NB4 (cell line): Measurements from ENCODE around the gene FAM193B.

Experiments
- DNase-seq: peaks from one replicate; pipeline ENCODE4 v3.0.0; 2010; ENCODE audit warnings: low read depth
- H3K4me3 ChIP-seq: one replicate; pipeline ENCODE4 v1.5.1; 2011; ENCODE audit warnings: mild to moderate bottlenecking, low read depth, low read length, moderate library complexity
- CTCF ChIP-seq: IDR thresholded peaks from one replicate; pipeline ENCODE4 v1.5.1; 2012; ENCODE audit warnings: low read depth, low read length
- MYC ChIP-seq: IDR thresholded peaks from 2 replicates; pipeline ENCODE4 v1.6.1; 2011; ENCODE audit warnings: low read depth, low read length
- POLR2A ChIP-seq: IDR thresholded peaks from 2 replicates; pipeline ENCODE4 v1.6.1; 2011; ENCODE audit warnings: mild to moderate bottlenecking; ENCODE audit not compliant: insufficient read length; ENCODE audit errors: extremely low read depth
- TF ChIP-seq, protein P1 (sequence below): IDR thresholded peaks from 2 replicates; pipeline ENCODE4 v1.6.1; 2011; ENCODE audit warnings: low read depth, low read length

The FAM193B gene

GRCh38 chr5:177519463-177520235 lies 34.7 kb downstream of the FAM193B start:
- H3K4me3 ChIP-seq, result peak overlapping the region; percentile 35
- DNase-seq, result no peak
- TF ChIP-seq CTCF (no peak), MYC (no peak), POLR2A (no peak)
- TF ChIP-seq, protein P1, sequence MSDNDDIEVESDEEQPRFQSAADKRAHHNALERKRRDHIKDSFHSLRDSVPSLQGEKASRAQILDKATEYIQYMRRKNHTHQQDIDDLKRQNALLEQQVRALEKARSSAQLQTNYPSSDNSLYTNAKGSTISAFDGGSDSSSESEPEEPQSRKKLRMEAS, result no peak

DNA sequence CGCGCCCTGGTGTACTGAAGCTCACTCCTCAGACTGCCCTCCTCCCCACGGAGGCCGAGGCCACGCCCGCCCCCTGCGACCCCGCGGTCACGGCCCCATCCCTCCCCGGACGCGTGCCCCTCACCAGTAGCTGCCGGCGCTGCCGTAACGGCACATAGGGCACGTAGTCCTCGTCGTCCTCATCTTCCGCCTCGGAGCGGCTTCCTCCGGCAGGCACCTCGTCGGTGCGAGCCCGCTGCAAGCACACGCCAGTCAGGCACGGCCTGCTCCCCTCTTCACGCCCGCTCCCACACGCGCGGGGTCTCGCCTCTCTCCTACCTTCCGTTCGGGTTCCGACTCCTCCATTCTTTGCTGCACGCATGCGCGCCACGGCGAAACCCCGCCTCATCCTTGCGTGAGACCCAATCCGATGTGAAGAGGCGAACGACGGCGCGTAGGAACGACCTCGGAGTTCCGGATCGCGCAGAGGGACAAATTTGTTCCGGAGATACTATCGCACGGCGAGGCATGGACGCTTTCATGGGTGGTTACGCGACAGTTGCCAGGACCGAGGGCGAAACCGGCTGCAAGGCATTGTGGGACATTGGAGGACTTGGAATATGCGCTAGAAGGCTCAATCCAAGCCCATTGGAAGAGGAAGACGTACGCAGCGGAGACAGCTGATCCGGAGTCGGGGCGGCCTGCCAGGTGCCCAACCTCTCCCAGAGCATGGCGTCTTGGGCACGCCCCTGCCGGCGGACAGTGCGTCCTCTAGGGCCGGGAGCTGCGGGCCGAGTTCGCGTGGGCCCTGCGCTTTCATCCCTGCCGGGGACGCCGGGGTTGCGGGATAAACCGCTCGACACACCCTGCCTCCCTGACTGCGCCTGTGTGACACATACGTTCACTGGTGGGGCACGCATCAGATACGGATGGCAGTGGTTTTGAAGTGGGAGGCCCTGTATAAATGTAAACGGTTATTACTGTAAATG lies 37.5 kb downstream of the FAM193B start, which contains the start of gene DDX41:
TSS of gene DDX41 (minus strand) at position 361 of the 968 bp plus-strand sequence. CDS start at position 345, 16 bp downstream.
- peak; percentile 88 for TF ChIP-seq MYC
- TF ChIP-seq CTCF, result no peak
- TF ChIP-seq, protein P1, result peak; percentile 69
- TF ChIP-seq POLR2A, result peak; percentile 79
- H3K4me3 ChIP-seq, result peak within 1 kb of the TSS; percentile 75
- DNase-seq, result peak; percentile 98

DNA sequence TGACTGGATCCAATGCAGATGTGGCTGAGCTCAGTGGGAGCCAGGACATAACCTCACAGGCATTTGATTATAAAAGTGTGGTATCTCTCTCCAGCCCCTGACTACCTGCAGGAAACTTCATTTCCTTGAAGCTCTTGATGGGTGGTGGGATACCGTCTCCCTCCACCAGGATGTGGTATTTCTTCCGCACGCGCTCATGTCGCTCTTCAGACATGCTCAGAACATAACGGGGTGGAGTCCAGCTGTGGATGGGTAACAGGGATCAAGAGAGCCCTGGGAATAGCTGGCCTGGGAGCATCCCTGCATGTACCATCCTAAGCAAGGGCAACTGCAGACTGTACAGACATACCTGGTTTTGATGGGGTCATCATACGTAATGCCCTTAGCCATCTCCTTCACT lies 38.8 kb downstream of the FAM193B start:
- TF ChIP-seq CTCF (no peak), MYC (no peak), POLR2A (no peak)
- TF ChIP-seq, protein P1, result no peak
- DNase-seq, result no peak
- peak overlapping the region; percentile 75 for H3K4me3 ChIP-seq

DNA sequence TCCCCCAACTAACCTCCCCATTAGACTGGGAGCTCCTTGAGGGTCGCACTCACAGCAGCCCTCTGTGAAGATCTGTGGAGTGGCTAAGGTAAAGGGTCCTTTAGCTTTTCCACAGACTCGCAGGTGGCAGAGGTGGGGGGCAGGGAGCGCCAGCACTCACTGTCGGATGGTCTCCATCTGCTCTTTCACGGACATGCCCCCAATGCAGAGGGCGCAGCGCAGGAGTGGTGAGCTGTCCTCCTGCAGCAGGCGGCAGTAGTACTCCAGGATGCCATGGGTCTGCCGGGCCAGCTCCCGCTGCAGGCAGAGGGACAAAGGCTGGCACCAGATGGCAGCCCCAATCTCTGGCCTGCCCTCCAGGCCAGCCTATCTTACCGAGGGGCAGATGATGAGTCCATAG lies 39.8 kb downstream of the FAM193B start:
- no peak for DNase-seq
- H3K4me3 ChIP-seq, result no peak overlapping the region
- TF ChIP-seq MYC (no peak), POLR2A (no peak), CTCF (no peak)
- TF ChIP-seq, protein P1, result no peak

GRCh38 chr5:177513500-177513899 lies 40.9 kb downstream of the FAM193B start:
- DNase-seq, result no peak
- no peak for TF ChIP-seq CTCF
- TF ChIP-seq, protein P1, result no peak
- TF ChIP-seq MYC, result no peak
- TF ChIP-seq POLR2A, result no peak
- H3K4me3 ChIP-seq, result no peak overlapping the region
